Ramos (cell line): Measurements from ENCODE around the gene EFCAB9.
"Not testable (repeated sequence)": the region's sequence is repeated elsewhere in the genome, so short reads cannot be mapped to it uniquely, and the experiment has no call there.

Experiments
- in situ Hi-C: fragments of 300-500 bp; cut with MboI; formaldehyde crosslinking; loops from one replicate; pipeline ENCODE4 v1.14.3; 2022; ENCODE audit warnings: low sequenced_read_pairs; ENCODE audit not compliant: unreplicated experiment

The EFCAB9 gene

GRCh38 chr5:172193872-172194271, at the start of gene EFCAB9:
TSS of gene EFCAB9 (plus strand) at chr5:172194172. CDS start at chr5:172194173, 1 bp downstream.
- in situ Hi-C loops, result no loop called here

- in situ Hi-C loops, result no loop called here
Observed at GRCh38 chr5:172144291-172144815, 49.6 kb upstream of the EFCAB9 start.

DNA sequence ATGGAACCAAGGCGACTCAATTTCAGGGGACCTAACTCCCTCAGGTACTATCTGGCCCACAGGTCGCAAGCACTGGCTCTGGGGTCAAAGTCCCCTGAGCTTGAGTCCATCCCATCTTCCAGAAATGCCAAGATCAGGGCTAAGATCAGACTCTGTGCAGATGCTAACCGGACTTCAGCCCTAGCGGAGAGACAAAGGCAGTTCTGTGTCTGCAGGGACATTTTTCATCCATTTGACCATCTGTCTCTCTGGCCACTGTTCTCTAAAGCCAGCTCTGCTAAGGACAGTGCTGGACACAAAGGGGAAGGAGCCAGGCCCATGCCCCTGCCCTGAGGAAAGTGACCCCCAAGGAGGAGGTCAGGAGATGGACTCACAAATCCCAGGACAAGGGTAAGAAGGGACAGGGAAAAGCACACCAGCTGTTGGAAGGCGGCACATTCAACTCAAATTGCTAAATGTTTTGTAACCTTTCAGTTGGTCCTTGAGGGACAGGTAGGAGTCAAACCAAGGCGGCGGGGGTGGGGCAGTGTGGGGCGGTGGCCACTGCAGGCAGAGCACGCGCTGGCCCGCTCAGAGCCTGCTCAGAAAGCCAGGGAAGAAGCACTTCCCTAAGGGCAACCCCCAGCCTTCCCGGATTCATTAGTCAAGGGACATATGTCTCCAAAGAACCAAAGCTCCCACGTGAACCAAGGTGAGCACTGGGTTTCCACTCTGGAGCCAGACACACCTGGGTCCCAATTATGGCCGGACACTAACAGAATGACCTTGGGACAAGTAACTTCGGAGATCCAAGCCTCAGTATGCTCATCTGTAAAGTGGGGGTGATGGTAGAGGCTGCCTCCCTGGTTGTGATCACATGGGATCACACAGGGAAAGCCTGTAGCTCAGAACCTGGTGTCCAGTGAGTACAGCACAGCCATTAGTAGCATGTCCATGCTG, 48.8 kb upstream of the EFCAB9 start:
- in situ Hi-C loops, result no loop called here

- in situ Hi-C loops, result no loop called here
Observed at GRCh38 chr5:172145870-172146747, 47.9 kb upstream of the EFCAB9 start.

- in situ Hi-C loops, result no loop called here
Observed at GRCh38 chr5:172146748-172147092, 47.3 kb upstream of the EFCAB9 start.

GRCh38 chr5:172147857-172148256, 46.1 kb upstream of the EFCAB9 start:
- in situ Hi-C loops, result no loop called here

DNA sequence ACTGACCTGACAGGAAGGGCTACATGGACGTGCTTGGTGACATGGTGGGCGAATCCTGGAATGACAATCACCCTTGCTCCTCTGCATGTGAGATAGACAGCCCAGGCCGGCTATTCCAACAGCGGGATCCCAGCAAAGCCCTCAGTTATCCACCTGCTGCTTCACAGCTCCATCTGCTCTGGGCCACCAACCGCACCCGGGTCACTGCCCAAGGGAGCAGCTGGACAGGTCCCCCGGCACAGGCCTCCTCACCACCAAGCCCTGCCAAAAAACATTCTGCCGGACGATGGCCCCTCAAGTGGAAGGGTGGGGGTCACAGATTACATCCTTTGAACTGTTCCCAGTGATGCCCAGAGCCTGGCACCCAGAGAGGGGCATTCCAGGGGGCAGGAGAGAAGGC, 45.6 kb upstream of the EFCAB9 start:
- in situ Hi-C loops, result no loop called here

DNA sequence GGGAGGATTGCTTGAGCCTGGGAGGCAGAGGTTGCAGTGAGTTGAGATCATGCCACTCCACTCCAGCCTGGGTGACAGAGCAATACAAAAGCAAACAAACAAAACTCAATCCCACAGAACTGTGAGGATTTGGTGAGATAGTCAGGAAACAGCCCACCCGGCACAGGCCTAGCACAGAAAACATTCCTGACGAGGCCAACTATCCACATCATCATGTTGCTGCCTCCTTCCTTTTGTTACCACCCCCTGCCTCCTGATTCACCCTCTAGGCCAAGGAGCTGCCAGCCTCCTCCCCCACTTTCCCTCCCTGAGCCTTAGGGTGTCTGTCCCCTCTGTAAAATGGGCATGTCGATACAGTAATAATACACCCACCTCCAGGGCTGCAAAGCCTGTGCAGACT, 44.9 kb upstream of the EFCAB9 start:
- in situ Hi-C loops, result no loop called here

GRCh38 chr5:172149481-172149880, 44.5 kb upstream of the EFCAB9 start:
- in situ Hi-C loops, result not testable (repeated sequence)

DNA sequence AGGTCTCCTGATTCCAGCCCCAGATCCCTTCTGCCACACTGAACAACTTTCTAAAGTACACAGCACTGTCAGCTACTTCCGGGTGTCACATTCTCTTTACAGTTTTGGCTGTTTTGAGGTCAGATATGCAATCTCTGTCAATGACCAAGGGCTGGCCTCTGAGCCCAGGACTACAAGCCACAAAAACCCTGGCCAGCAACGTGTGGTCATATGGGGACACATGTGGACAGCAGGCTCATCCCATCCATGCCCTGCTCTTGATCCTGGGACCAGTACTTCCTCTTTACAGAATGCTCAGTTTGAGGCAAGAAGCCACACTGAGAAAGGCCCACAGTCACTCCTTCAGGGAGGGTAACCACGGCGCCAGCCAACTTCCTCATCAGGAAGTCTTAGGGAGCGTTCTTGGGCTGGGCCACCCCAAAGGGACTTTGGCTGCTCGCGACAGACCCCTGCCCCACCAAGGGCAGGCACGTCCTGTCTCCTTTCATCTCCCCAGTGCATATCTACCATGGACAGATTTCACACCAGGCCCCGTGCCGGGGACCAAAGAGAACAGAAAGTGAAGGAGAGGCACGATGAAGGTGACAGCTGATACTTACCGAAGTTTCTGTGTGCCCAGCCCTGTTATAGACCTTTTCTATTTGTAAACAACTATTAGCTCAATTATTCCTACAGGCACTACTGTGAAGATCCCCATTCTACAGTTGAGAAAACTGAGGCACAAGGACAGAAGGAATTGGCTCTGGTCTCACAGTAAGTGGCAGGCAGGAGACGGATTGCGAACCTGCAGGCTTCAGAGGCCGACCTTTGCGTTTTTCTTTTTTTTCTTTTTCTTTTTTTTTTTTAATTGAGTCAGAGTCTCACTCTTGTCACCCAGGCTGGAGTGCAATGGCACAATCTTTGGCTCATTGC, 43.2 kb upstream of the EFCAB9 start:
- in situ Hi-C loops, result no loop called here

- in situ Hi-C loops, result no loop called here
Observed at GRCh38 chr5:172151661-172152210, 42.2 kb upstream of the EFCAB9 start.

DNA sequence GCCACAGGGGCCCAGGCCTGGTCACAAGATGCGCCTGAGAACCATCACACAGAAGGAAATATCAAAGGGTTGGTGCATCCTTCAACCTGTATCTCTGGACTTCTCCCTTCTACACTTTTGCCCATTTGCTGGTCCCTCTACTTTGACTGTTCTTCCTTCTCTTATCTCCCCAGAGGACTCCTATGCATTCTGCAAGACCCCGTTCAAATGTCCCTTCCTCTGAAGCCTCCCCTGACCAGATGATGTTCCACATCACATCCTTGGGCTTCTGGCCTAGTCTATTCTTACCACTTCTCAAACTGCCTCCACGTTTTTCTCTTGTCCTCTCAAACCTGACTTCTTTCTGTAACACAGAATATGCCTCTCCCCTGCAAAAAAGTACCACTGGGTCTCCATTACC, 40.3 kb upstream of the EFCAB9 start:
- in situ Hi-C loops, result no loop called here

- in situ Hi-C loops, result not testable (repeated sequence)
Observed at GRCh38 chr5:172155101-172155500, 38.9 kb upstream of the EFCAB9 start.

GRCh38 chr5:172156541-172156994, 37.4 kb upstream of the EFCAB9 start:
- in situ Hi-C loops, result no loop called here

- in situ Hi-C loops, result no loop called here
Observed at GRCh38 chr5:172159016-172159415, 35.0 kb upstream of the EFCAB9 start.

DNA sequence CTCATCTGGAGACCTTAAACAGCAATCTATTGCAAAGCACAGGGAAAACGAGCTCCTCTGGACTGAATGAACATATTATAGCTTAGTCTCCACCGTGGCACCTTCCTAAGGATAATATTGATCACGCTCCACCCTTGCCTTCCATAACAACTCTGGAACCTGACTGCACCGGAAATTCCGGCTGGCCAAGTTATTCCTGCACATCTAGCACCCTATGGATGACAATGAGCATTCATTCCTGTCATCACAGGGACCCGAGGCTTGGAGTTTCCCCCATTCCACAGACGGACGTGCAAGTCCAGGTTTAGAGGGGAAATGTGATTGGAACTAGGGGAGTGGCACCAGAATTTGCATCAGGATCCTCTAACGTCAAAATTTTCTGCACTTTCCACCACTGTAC, 33.5 kb upstream of the EFCAB9 start:
- in situ Hi-C loops, result no loop called here

DNA sequence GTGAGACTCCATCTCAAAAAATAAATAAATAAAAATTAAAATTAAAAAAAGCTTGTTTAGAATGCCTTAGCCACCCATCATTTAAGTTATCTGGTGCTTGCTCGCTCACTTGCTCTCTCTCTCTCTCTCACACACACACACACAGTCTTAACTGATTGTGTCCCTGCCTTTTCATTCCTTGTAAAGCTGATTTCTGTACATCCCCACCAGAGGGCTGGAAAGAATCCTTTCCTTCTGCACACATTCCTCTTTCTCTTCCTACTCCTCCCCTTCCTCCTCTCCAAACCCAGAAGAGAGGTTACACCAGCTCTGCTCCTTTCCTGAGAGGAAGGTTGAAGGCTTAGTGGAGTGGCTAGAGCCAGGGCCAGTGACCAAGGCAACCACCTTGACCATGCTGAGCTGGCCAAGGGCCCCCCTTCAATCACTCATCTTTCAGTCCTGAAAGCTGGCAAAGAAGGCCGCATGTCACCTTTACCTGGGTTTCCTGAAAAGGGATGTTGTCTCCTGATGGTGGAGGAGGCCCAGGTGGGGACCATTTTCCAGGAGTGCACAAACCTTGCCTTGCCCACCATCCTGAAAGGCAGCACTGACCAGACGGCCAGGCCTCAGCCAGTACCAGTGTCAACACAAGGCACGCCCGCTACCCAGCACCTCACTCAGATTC, 31.5 kb upstream of the EFCAB9 start:
- in situ Hi-C loops, result no loop called here

GRCh38 chr5:172162987-172163343, 31.0 kb upstream of the EFCAB9 start:
- in situ Hi-C loops, result no loop called here

GRCh38 chr5:172163346-172163745, 30.6 kb upstream of the EFCAB9 start:
- in situ Hi-C loops, result no loop called here
